Activated naive CD4-positive, alpha-beta T cell treated with anti-CD3 and anti-CD28 coated beads, Interleukin-2, amount 50 U/mL, for 24 hours (primary cell): Measurements from ENCODE around the gene IGF1R.
A peak's percentile ranks its signal among the peaks of the same experiment; 100 is the strongest.

ENCODE experiments used
- H3K27ac Mint-ChIP-seq: one replicate; pipeline ENCODE4 v1.8.0; 2021; ENCODE audit warnings: mild to moderate bottlenecking, mixed read lengths
- H3K27me3 Mint-ChIP-seq: one replicate; pipeline ENCODE4 v1.8.0; 2021; ENCODE audit warnings: mixed read lengths
- H3K36me3 Mint-ChIP-seq: one replicate; pipeline ENCODE4 v1.8.0; 2021; ENCODE audit warnings: mixed read lengths
- H3K4me1 Mint-ChIP-seq: one replicate; pipeline ENCODE4 v1.8.0; 2021; ENCODE audit warnings: mixed read lengths
- H3K4me3 Mint-ChIP-seq: one replicate; pipeline ENCODE4 v1.8.0; 2021; ENCODE audit warnings: mild to moderate bottlenecking, mixed read lengths
- H3K9me3 Mint-ChIP-seq: one replicate; pipeline ENCODE4 v1.8.0; 2021; ENCODE audit warnings: mixed read lengths

IGF1R gene

GRCh38 chr15:98951493-98952320 is 303.4 kb downstream of the IGF1R start:
- Mint-ChIP-seq H3K27me3 (no peaks in the 10 kb centered on the region), H3K36me3 (peaks cover 3% of the 10 kb centered on the region), H3K9me3 (no peaks in the 10 kb centered on the region), H3K27ac (no peak overlapping the region), H3K4me3 (no peak overlapping the region), H3K4me1 (peaks cover 19% of the 10 kb centered on the region)

GRCh38 chr15:98952381-98952803 is 304.1 kb downstream of the IGF1R start:
- no peaks in the 10 kb centered on the region for H3K27me3 Mint-ChIP-seq
- peak overlapping the region; percentile 87 for H3K27ac Mint-ChIP-seq
- H3K9me3 Mint-ChIP-seq: no peaks in the 10 kb centered on the region
- peaks cover 5% of the 10 kb centered on the region for H3K36me3 Mint-ChIP-seq
- H3K4me3 Mint-ChIP-seq: no peak overlapping the region
- H3K4me1 Mint-ChIP-seq: peaks cover 19% of the 10 kb centered on the region

- Mint-ChIP-seq H3K27ac (peak overlapping the region; percentile 87), H3K9me3 (no peaks in the 10 kb centered on the region), H3K4me3 (no peak overlapping the region), H3K4me1 (peaks cover 19% of the 10 kb centered on the region), H3K36me3 (peaks cover 11% of the 10 kb centered on the region), H3K27me3 (no peaks in the 10 kb centered on the region)
Observed at GRCh38 chr15:98953000-98953787, 304.9 kb downstream of the IGF1R start.

GRCh38 chr15:98953968-98954367 is 305.6 kb downstream of the IGF1R start:
- no peak overlapping the region for H3K4me3 Mint-ChIP-seq
- no peaks in the 10 kb centered on the region for H3K9me3 Mint-ChIP-seq
- H3K27ac Mint-ChIP-seq: no peak overlapping the region
- peaks cover 22% of the 10 kb centered on the region for H3K4me1 Mint-ChIP-seq
- no peaks in the 10 kb centered on the region for H3K27me3 Mint-ChIP-seq
- peaks cover 18% of the 10 kb centered on the region for H3K36me3 Mint-ChIP-seq

GRCh38 chr15:98954411-98954810 is 306.1 kb downstream of the IGF1R start:
- no peaks in the 10 kb centered on the region for H3K9me3 Mint-ChIP-seq
- H3K36me3 Mint-ChIP-seq: peaks cover 19% of the 10 kb centered on the region
- no peaks in the 10 kb centered on the region for H3K27me3 Mint-ChIP-seq
- H3K4me1 Mint-ChIP-seq: peaks cover 22% of the 10 kb centered on the region
- no peak overlapping the region for H3K27ac Mint-ChIP-seq
- H3K4me3 Mint-ChIP-seq: no peak overlapping the region

- Mint-ChIP-seq H3K4me1 (peaks cover 22% of the 10 kb centered on the region), H3K36me3 (peaks cover 28% of the 10 kb centered on the region), H3K9me3 (no peaks in the 10 kb centered on the region), H3K27ac (no peak overlapping the region), H3K27me3 (no peaks in the 10 kb centered on the region), H3K4me3 (no peak overlapping the region)
Observed at GRCh38 chr15:98955331-98955730, 307.0 kb downstream of the IGF1R start.

- no peak overlapping the region for H3K27ac Mint-ChIP-seq
- peaks cover 20% of the 10 kb centered on the region for H3K4me1 Mint-ChIP-seq
- H3K9me3 Mint-ChIP-seq: peaks cover 1% of the 10 kb centered on the region
- no peak overlapping the region for H3K4me3 Mint-ChIP-seq
- no peaks in the 10 kb centered on the region for H3K27me3 Mint-ChIP-seq
- H3K36me3 Mint-ChIP-seq: peaks cover 33% of the 10 kb centered on the region
Observed at GRCh38 chr15:98955961-98956723, 307.8 kb downstream of the IGF1R start.

- H3K4me3 Mint-ChIP-seq: no peak overlapping the region
- peaks cover 11% of the 10 kb centered on the region for H3K4me1 Mint-ChIP-seq
- H3K9me3 Mint-ChIP-seq: peaks cover 8% of the 10 kb centered on the region
- H3K27ac Mint-ChIP-seq: no peak overlapping the region
- peaks cover 41% of the 10 kb centered on the region for H3K36me3 Mint-ChIP-seq
- H3K27me3 Mint-ChIP-seq: no peaks in the 10 kb centered on the region
Observed at GRCh38 chr15:98956796-98957553, 308.6 kb downstream of the IGF1R start.

GRCh38 chr15:98957655-98958054 is 309.3 kb downstream of the IGF1R start:
- no peak overlapping the region for H3K4me3 Mint-ChIP-seq
- H3K4me1 Mint-ChIP-seq: peaks cover 5% of the 10 kb centered on the region
- peaks cover 45% of the 10 kb centered on the region for H3K36me3 Mint-ChIP-seq
- H3K27ac Mint-ChIP-seq: no peak overlapping the region
- no peaks in the 10 kb centered on the region for H3K27me3 Mint-ChIP-seq
- peaks cover 8% of the 10 kb centered on the region for H3K9me3 Mint-ChIP-seq

- Mint-ChIP-seq H3K4me3 (no peak overlapping the region), H3K27me3 (no peaks in the 10 kb centered on the region), H3K4me1 (peaks cover 3% of the 10 kb centered on the region), H3K27ac (no peak overlapping the region), H3K36me3 (peaks cover 45% of the 10 kb centered on the region), H3K9me3 (peaks cover 8% of the 10 kb centered on the region)
Observed at GRCh38 chr15:98958076-98958475, 309.7 kb downstream of the IGF1R start.

- Mint-ChIP-seq H3K4me1 (peaks cover 3% of the 10 kb centered on the region), H3K9me3 (peaks cover 8% of the 10 kb centered on the region), H3K4me3 (no peak overlapping the region), H3K36me3 (peaks cover 48% of the 10 kb centered on the region), H3K27me3 (no peaks in the 10 kb centered on the region), H3K27ac (peak overlapping the region; percentile 30)
Observed at GRCh38 chr15:98958918-98959639, 310.7 kb downstream of the IGF1R start.

- Mint-ChIP-seq H3K9me3 (peaks cover 8% of the 10 kb centered on the region), H3K4me1 (peaks cover 3% of the 10 kb centered on the region), H3K27me3 (no peaks in the 10 kb centered on the region), H3K27ac (no peak overlapping the region), H3K36me3 (peaks cover 48% of the 10 kb centered on the region), H3K4me3 (no peak overlapping the region)
Observed at GRCh38 chr15:98959640-98960007, 311.3 kb downstream of the IGF1R start.

- peaks cover 3% of the 10 kb centered on the region for H3K4me1 Mint-ChIP-seq
- H3K9me3 Mint-ChIP-seq: peaks cover 8% of the 10 kb centered on the region
- H3K4me3 Mint-ChIP-seq: no peak overlapping the region
- peaks cover 48% of the 10 kb centered on the region for H3K36me3 Mint-ChIP-seq
- H3K27ac Mint-ChIP-seq: no peak overlapping the region
- H3K27me3 Mint-ChIP-seq: no peaks in the 10 kb centered on the region
Observed at GRCh38 chr15:98960555-98961050, 312.3 kb downstream of the IGF1R start.

GRCh38 chr15:98963444-98963843 is 315.1 kb downstream of the IGF1R start:
- Mint-ChIP-seq H3K27me3 (no peaks in the 10 kb centered on the region), H3K27ac (no peak overlapping the region)

More at GRCh38 chr15:98963444-98963843, 315.1 kb downstream of the IGF1R start:
- no peak overlapping the region for H3K4me3 Mint-ChIP-seq
- H3K4me1 Mint-ChIP-seq: peaks cover 3% of the 10 kb centered on the region
- H3K36me3 Mint-ChIP-seq: peaks cover 38% of the 10 kb centered on the region
- peaks cover 8% of the 10 kb centered on the region for H3K9me3 Mint-ChIP-seq
